GM23248 (cell line): ENCODE data around the gene NCOA3. TPM values are rescaled to one million over a fixed set of nuclear protein-coding genes. Genes with fewer than 3 reads are reported as not detected.

Experiments
- DNase-seq: peaks from one replicate; pipeline ENCODE4 v3.0.0-alpha.2; 2015
- H2AFZ ChIP-seq: fragments of 200-600 bp; sonication (generic); 2 replicates; pipeline ENCODE4 v1.6.1; 2016; ENCODE audit warnings: antibody characterized with exemption
- H3F3A ChIP-seq: fragments of 200-600 bp; sonication (generic); 2 replicates; pipeline ENCODE4 v1.6.1; 2016; ENCODE audit warnings: mild to moderate bottlenecking, antibody characterized with exemption, mixed run types; ENCODE audit not compliant: insufficient read depth
- H3K27ac ChIP-seq: fragments of 200-600 bp; sonication (generic); 2 replicates; pipeline ENCODE4 v1.5.1; 2016; ENCODE audit warnings: mild to moderate bottlenecking
- H3K27me3 ChIP-seq: fragments of 200-600 bp; sonication (generic); replicated peaks from 2 replicates; pipeline ENCODE4 v1.6.1; 2016; ENCODE audit warnings: mild to moderate bottlenecking; ENCODE audit not compliant: insufficient read depth
- H3K36me3 ChIP-seq: fragments of 200-600 bp; sonication (generic); 2 replicates; pipeline ENCODE4 v1.6.1; 2016; ENCODE audit warnings: low read depth, mild to moderate bottlenecking
- H3K4me1 ChIP-seq: fragments of 200-600 bp; sonication (generic); 2 replicates; pipeline ENCODE4 v1.6.1; 2016; ENCODE audit warnings: mild to moderate bottlenecking; ENCODE audit not compliant: insufficient read depth
- H3K4me2 ChIP-seq: fragments of 200-600 bp; sonication (generic); one replicate; pipeline ENCODE4 v1.6.1; 2016; ENCODE audit warnings: mild to moderate bottlenecking; ENCODE audit not compliant: unreplicated experiment
- H3K4me3 ChIP-seq: fragments of 200-600 bp; sonication (generic); 2 replicates; pipeline ENCODE4 v1.5.1; 2016; ENCODE audit warnings: mild to moderate bottlenecking
- H3K79me2 ChIP-seq: fragments of 200-600 bp; sonication (generic); 2 replicates; pipeline ENCODE4 v1.6.1; 2016; ENCODE audit warnings: mild to moderate bottlenecking; ENCODE audit not compliant: insufficient read depth
- H3K9ac ChIP-seq: fragments of 200-600 bp; sonication (generic); 2 replicates; pipeline ENCODE4 v1.6.1; 2016; ENCODE audit warnings: mild to moderate bottlenecking
- H3K9me2 ChIP-seq: fragments of 200-600 bp; sonication (generic); 2 replicates; pipeline ENCODE4 v1.6.1; 2016; ENCODE audit warnings: mixed run types, mild to moderate bottlenecking, moderate library complexity; ENCODE audit not compliant: insufficient read depth
- H3K9me3 ChIP-seq: fragments of 200-600 bp; sonication (generic); one replicate; pipeline ENCODE4 v1.6.1; 2017; ENCODE audit warnings: low read depth
- H4K20me1 ChIP-seq: fragments of 200-600 bp; sonication (generic); 2 replicates; pipeline ENCODE4 v1.6.0; 2016; ENCODE audit not compliant: insufficient read depth
- EZH2 ChIP-seq: fragments of 200-600 bp; sonication (generic); IDR thresholded peaks from 2 replicates; pipeline ENCODE4 v1.6.1; 2018; ENCODE audit warnings: antibody characterized with exemption, mild to moderate bottlenecking; ENCODE audit not compliant: insufficient read depth, poor library complexity, severe bottlenecking
- EZH2phosphoT487 ChIP-seq: fragments of 200-600 bp; sonication (generic); IDR thresholded peaks from 2 replicates; pipeline ENCODE4 v1.6.1; 2018; ENCODE audit warnings: antibody characterized with exemption, moderate library complexity, mild to moderate bottlenecking, low read depth; ENCODE audit not compliant: insufficient read depth
- WGBS, 2 experiments: methylation state at CpG; one replicate each; pipeline ENCODE4 v1.1.6; 2015 to 2017; ENCODE audit warnings: low lambda C conversion rate in 2 of 2, low coverage in 1 of 2; ENCODE audit errors: missing lambda C conversion rate in 2 of 2; 5-methylcytosine and 5-hydroxymethylcytosine counted together
- in situ Hi-C: fragments of 300-500 bp; cut with MboI; formaldehyde crosslinking; loops from 2 replicates; pipeline ENCODE4 v1.15.0; 2020
- polyA plus RNA-seq: library from polyadenylated mRNA; unstranded; fragments of >200 nt; fragmentation: Nextera tagmentation; extraction: Ambion mirVana; gene quantifications from 2 replicates; pipeline ENCODE4 v1.2.1, GENCODE V29; 2016
- total RNA-seq: library from RNA; depleted of rRNA; stranded (reverse); fragments of >200 nt; shearing (Covaris generic); gene quantifications from 2 replicates; pipeline ENCODE4 v1.2.3, GENCODE V29; 2014

The NCOA3 gene
- total and polyA plus RNA-seq, 2 experiments from 2014 or later = 19.5 to 36.6 TPM

DNA sequence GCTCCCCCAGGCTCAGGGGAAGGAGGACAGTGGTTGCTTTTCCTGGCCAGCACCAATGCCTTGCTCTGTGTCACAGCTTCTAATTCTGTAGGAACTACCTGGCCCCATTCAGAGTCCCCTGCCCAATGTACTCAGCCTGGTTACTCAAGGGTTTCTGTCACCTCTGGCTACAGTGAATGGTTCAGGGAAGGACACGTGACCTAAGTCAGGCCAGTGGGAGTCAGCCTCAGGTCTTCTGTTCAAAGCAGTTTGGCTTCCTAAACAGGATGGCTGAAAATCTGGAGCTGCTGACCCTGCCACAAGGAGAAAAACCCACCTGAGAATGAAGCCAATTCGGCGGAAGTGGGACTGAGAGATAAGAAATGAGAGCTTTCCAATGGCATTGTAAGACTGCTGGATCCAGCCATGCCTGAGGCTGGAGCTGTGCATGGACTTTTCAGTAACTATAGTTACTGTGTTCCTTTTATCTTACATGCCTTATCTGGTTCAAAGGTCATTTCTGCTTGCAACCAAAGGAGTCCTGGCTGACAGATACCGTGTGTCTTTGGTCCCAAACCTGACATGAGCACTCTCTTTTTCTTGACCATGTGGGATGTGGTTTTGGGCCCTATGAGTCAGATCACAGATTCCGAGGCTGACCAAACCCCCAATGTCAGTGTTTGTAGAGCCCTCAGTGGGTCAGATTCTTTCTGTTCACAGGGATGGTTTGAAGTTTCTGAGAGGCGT, 179.3 kb downstream of the NCOA3 start:
- no peak overlapping the region for H3K27ac ChIP-seq
- DNase-seq = no peak

DNA sequence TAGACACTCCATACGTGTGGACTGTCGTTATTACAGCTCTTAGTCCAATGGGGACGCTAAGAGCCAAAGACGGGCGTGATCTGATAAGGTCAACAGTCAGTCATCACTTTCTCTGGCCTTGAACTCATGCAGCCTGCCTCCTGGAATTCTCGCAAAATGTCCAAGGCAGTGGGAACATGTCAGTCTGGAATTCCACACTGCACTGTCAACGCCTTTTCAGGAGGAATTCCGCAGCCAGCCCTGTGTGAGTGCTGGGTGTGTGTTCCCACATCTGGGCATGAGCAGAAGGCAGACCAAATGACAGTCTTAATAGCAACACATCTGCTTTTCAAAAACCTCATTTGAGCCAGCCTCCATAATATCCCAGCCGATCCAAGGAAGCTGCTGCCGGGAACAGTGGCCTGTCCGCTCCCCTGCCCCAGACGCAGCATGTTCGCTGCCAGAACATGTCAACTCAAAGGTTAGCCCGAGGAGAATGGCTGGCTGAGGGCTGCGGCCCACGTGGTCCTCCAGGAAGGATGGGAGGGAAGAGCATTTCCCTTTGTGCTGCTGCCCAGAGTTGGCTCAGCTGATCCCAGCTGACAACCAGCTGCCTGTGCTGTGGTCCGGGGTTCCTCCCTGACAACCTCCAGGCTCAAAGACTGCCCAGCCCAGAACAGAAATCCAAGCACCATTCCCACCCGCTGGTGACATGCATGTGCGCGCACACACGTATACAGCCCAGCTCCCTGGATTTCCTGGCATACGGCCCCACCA, 180.5 kb downstream of the NCOA3 start:
- H3K9me3 ChIP-seq = no peaks in the 10 kb centered on the region
- WGBS, 2 experiments = 17 to 18% methylated on average over 22 of the region's 22 CpGs
- no peaks in the 10 kb centered on the region for H3K9me2 ChIP-seq
- TF ChIP-seq EZH2 (no peak), EZH2phosphoT487 (no peak)
- H3K27ac ChIP-seq = no peak overlapping the region
- no peaks in the 10 kb centered on the region for H3K36me3 ChIP-seq
- no peaks in the 10 kb centered on the region for H3K27me3 ChIP-seq
- H4K20me1 ChIP-seq = no peaks in the 10 kb centered on the region
- no peak overlapping the region for H2AFZ ChIP-seq
- H3K4me1 ChIP-seq = no peaks in the 10 kb centered on the region
- H3K9ac ChIP-seq = no peak overlapping the region
- no peak overlapping the region for H3K4me2 ChIP-seq
- H3K4me3 ChIP-seq = no peak overlapping the region
- H3F3A ChIP-seq = no peaks in the 10 kb centered on the region
- DNase-seq = peak; percentile 31
- in situ Hi-C loops = no loop called here
- H3K79me2 ChIP-seq = no peaks in the 10 kb centered on the region

More for the DNA sequence above, 179.3 kb downstream of the NCOA3 start:
- Histone ChIP-seq H4K20me1 (no peaks in the 10 kb centered on the region), H3K4me3 (no peak overlapping the region), H2AFZ (no peak overlapping the region), H3K9me2 (no peaks in the 10 kb centered on the region), H3K79me2 (no peaks in the 10 kb centered on the region), H3K36me3 (no peaks in the 10 kb centered on the region), H3K4me1 (no peaks in the 10 kb centered on the region), H3K4me2 (no peak overlapping the region), H3K9me3 (no peaks in the 10 kb centered on the region), H3F3A (no peaks in the 10 kb centered on the region), H3K27me3 (no peaks in the 10 kb centered on the region), H3K9ac (no peak overlapping the region)
- WGBS, 2 experiments = 66 to 67% methylated on average over 6 of the region's 6 CpGs
- TF ChIP-seq EZH2phosphoT487 (no peak), EZH2 (no peak)
- in situ Hi-C loops = no loop called here

DNA sequence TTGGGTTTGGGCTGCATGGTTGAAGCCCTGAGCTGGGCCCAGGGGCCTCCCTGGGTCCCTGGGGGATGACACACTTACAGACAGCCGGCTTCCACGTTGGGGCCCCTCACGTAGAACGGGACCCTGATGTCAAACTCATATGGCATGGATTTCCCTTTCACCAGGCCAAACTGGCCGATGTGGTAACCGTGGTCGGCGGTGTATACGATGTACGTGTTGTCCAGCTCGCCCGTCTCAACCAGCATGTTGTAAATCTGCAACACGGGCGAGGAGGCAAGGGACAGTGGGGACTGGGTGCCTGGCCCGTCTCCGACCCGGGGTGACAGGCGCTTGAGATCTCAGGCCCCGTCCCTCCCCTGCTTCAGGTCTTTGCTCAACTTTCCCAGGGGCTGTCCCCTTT, 181.2 kb downstream of the NCOA3 start:
- Histone ChIP-seq H4K20me1 (no peaks in the 10 kb centered on the region), H3K4me3 (no peak overlapping the region), H2AFZ (no peak overlapping the region), H3K4me2 (no peak overlapping the region), H3K79me2 (no peaks in the 10 kb centered on the region), H3K36me3 (no peaks in the 10 kb centered on the region), H3K4me1 (no peaks in the 10 kb centered on the region), H3K9me3 (no peaks in the 10 kb centered on the region), H3F3A (no peaks in the 10 kb centered on the region), H3K27ac (no peak overlapping the region), H3K9ac (no peak overlapping the region), H3K9me2 (no peaks in the 10 kb centered on the region), H3K27me3 (no peaks in the 10 kb centered on the region)
- 79 to 82% methylated on average over 11 to 19 of the region's 19 CpGs for WGBS, 2 experiments
- in situ Hi-C loops = no loop called here
- DNase-seq = no peak
- no peak for TF ChIP-seq EZH2phosphoT487
- no peak for TF ChIP-seq EZH2

DNA sequence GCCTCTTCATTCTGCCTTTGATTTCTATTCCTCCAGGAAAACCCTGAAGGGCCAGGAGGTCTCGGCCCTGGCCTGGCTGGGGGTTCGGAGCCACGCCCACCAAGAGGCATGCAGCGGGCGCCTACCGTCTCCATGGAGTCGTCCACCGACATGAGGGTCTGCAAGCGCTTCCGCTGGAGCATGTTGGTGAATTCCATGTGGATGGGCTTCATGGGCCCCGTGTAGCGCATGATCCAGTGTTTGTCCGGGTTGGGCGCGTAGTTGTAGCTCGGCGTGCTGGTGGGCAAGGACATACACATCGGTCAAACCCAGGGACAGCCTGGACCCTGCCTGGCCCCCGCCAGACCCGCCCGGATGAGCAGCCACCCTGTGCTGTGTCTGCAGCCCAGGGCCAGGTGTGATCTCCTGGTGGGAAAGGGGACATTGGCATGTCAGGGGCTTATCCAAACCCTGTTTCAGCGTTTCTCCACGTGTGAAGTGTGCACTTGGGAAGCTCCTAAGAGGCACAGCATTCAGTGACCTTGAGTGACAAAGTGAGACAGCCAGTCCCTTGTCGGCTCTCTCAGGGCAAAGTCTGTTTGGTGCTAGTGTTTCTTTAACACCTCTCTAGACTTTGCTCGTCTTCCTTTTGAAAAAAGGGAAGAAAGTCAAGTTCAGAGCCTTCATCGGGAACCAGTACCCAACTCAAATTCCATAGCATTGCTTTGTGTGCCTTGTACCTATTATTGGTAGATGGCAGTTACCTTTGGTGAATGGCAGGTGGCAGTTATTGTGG, 182.8 kb downstream of the NCOA3 start:
- Histone ChIP-seq H3K27ac (no peak overlapping the region), H3K4me3 (no peak overlapping the region), H4K20me1 (no peaks in the 10 kb centered on the region), H3K9me2 (no peaks in the 10 kb centered on the region), H3K4me1 (no peaks in the 10 kb centered on the region), H3K9ac (no peak overlapping the region), H3K9me3 (no peaks in the 10 kb centered on the region), H3K27me3 (no peaks in the 10 kb centered on the region), H3K79me2 (no peaks in the 10 kb centered on the region), H2AFZ (no peak overlapping the region), H3K36me3 (no peaks in the 10 kb centered on the region), H3F3A (no peaks in the 10 kb centered on the region), H3K4me2 (no peak overlapping the region)
- WGBS, 2 experiments = 76 to 80% methylated on average over 26 of the region's 26 CpGs
- no peak for DNase-seq
- in situ Hi-C loops = no loop called here
- TF ChIP-seq EZH2 = no peak
- no peak for TF ChIP-seq EZH2phosphoT487
